ENCODE data around the gene TIGD3. TPM values are rescaled to one million over a fixed set of nuclear protein-coding genes. Genes with fewer than 3 reads are reported as not detected.

TIGD3 gene
- total and polyA plus RNA-seq, 10 of the 15 experiments (the other 5 are each of a cell fraction or from before 2014, with no cell fraction given), result 0.13 to 1.4 (median 0.57) TPM

GRCh38 chr11:65382804-65383368 is 28.3 kb downstream of the TIGD3 start (continued):
- 0 out of 2 replicates have a peak, but pooled peaks have one; percentile 46 for TF ChIP-seq SMAD5 (IDR thresholded peaks at IDR 0.05; ENCODE audit: low read depth)

GRCh38 chr11:65383778-65384177 is 29.2 kb downstream of the TIGD3 start:
- in situ Hi-C loops (cut with MboI) (no loop called here), intact Hi-C loops (cut with micrococcal nuclease; ENCODE audit: unreplicated experiment) (loop anchor here (2.0 to 5.0 kb wide), 2 partner anchors 33 to 114 kb away; partner anchors contain the start of gene MALAT1)
- ChIA-PET RAD21 (ENCODE audit: unreplicated experiment) (interaction anchor here (1.2 to 3.4 kb wide), 3 partner anchors 33 to 126 kb away, joined by 3 to 23 read pairs (median 3); no protein-coding TSS in a partner anchor), CTCF (interaction anchor here (0.6 to 1.5 kb wide), 6 partner anchors 8 to 483 kb away, joined by 3 to 4 read pairs (median 4); no protein-coding TSS in a partner anchor), SMC1A (ENCODE audit: uncharacterized antibody, unreplicated experiment) (interaction anchor here (1.0 to 4.1 kb wide), 5 partner anchors 19 to 205 kb away, joined by 3 to 20 read pairs (median 7); no protein-coding TSS in a partner anchor), POLR2A (interaction anchor here (0.6 to 1.7 kb wide), 9 partner anchors 30 to 119 kb away, joined by 3 to 8 read pairs (median 4); partner anchors contain the start of gene MALAT1)
- no peak for DNase-seq (ENCODE audit: low read depth, low spot score)
- H2AFZ ChIP-seq (ENCODE audit: control insufficient read depth, low read depth, low read length), result no peak overlapping the region
- H3K4me1 ChIP-seq (ENCODE audit: control insufficient read depth, insufficient read depth, low read length), result peaks cover 55% of the 10 kb centered on the region
- ATAC-seq, result no peak
- no peak for FAIRE-seq
- no peaks in the 10 kb centered on the region for H3K27me3 ChIP-seq (replicated peaks in 1 of 2; ENCODE audit: control insufficient read depth in 2 of 2, insufficient read depth in 2 of 2, low read length in 1 of 2)
- no peak overlapping the region for H3K4me3 ChIP-seq
- no peak overlapping the region for H3K4me2 ChIP-seq (ENCODE audit: control insufficient read depth, insufficient read depth)
- 98% methylated on average over 6 of the region's 6 CpGs for WGBS (ENCODE audit: insufficient coverage, insufficient replicate concordance, low lambda C conversion rate, missing lambda C conversion rate)
- H3K9ac ChIP-seq (ENCODE audit: control insufficient read depth, insufficient read depth, low read length), result no peak overlapping the region
- H3K27ac ChIP-seq (ENCODE audit: control insufficient read depth, insufficient read depth), result peak overlapping the region; percentile 25; the same call in 1 of the 2 replicates
- H3K9me3 ChIP-seq (replicated peaks; ENCODE audit: control insufficient read depth, insufficient read depth, low read length), result no peaks in the 10 kb centered on the region
- BruUV-seq (replicated peaks), result no TSS peak
- TF ChIP-seq RBBP5 (conservative IDR thresholded peaks at IDR 0.05) (no peak), MAX (IDR thresholded peaks at IDR 0.05; ENCODE audit: low read depth, low read length) (no peak), BCLAF1 (IDR thresholded peaks at IDR 0.05) (no peak), ATF2 (IDR thresholded peaks at IDR 0.05; ENCODE audit: low read length) (no peak)
- no peaks in the 10 kb centered on the region; a peak in 1 of 4 replicates for H3K36me3 ChIP-seq (ENCODE audit: control insufficient read depth in 2 of 2, insufficient read depth in 2 of 2, low read length in 1 of 2)
- H3K79me2 ChIP-seq (ENCODE audit: control insufficient read depth, insufficient read depth, low read length), result peaks cover 39% of the 10 kb centered on the region
- no peaks in the 10 kb centered on the region; the same call in 1 of the 2 replicates for H4K20me1 ChIP-seq (ENCODE audit: control insufficient read depth, insufficient read depth)
